ENCODE measurements around the gene TMEM167A. TPM values are rescaled to one million over a fixed set of nuclear protein-coding genes. Genes with fewer than 3 reads are reported as not detected.
A peak's percentile ranks its signal among the peaks of the same experiment; 100 is the strongest.

The TMEM167A gene, protein sequence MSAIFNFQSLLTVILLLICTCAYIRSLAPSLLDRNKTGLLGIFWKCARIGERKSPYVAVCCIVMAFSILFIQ
- total RNA-seq (2014; rRNA removed; shearing (Covaris generic)), result 76.5 and 104 TPM in 2 replicates

DNA sequence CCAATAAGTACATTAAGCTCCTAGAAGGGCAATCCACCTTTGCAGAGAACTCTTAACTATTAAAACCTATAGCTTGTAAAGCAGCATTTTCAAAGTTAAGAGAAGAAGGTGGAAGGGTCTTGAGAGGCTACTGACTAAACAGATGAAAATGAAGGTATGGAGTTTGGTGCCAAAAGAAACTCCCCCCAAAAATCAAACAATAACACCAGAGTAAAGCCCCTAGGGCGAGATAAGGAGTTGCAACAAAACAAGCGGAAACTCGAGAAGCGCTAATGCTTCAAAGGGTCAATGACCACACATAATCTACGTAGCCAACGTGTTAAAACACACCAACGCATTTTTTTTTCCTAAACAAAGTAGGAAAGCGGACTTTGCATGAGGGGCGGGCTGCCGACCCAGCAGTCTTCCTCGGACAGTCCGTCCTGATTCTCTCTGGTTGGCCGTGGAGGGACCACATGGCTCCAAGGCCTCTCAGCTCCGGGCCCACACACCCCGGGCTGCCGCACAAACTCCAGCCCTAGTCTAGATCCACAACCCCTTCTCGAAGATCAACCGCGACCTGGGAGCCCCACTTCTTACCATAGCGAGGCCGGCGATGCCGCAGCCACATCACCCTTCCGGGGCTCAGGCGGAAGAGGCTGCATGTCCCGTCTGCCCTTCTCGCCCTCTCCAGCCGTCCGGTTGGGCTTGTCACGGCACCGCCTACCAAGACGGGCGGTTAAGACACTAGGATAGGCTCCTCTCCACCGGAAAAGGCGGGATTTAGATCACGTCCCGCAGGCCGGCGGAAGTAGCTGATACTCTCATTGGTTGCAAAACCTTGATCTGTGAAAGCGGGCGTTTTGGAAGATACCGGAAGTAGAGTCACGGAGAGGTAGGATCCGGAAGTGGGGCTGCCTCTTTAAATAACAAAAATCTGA lies at the start of gene TMEM167A, which contains the start of gene XRCC4:
TSS of gene TMEM167A (minus strand) at position 653 of the 920 bp plus-strand sequence. CDS start at position 582, 71 bp downstream.
TSS of gene XRCC4 (plus strand) at position 806 of the 920 bp plus-strand sequence. CDS start 27,373 bp downstream, outside the sequence.
- Histone ChIP-seq H3K27me3 (ENCODE audit: control insufficient read depth, insufficient read depth, low read length) (no peaks in the 10 kb centered on the region), H3K4me3 (ENCODE audit: insufficient read depth, low read depth, low read length) (peak within 1 kb of the TSS; percentile 67), H3K36me3 (replicated peaks; ENCODE audit: control insufficient read depth, insufficient read depth, low read length) (no peaks in the 10 kb centered on the region)
- DNase-seq, result peak; percentile 82

DNA sequence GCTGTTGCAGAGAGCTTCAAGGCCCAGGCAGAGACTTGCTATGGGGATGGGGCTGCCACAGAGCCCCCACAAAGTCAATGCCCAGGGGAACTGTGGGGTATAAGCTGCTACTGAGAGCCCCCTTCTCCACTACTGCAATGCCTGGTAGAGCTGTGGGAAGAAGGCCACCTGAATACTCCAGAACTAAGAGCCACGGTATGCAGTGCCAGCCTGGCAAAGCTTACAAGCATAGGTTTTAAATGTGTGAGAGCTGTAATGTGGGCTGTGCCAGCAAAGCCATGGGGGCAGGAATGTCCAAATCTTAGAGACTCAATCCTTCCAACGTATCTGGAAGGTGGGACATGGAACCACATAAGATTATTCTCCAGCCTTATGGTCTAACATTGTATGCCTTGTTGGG lies 49.3 kb upstream of the TMEM167A start:
- no peak for DNase-seq
- Histone ChIP-seq H3K36me3 (replicated peaks; ENCODE audit: control insufficient read depth, insufficient read depth, low read length) (no peaks in the 10 kb centered on the region), H3K4me3 (ENCODE audit: insufficient read depth, low read depth, low read length) (no peak overlapping the region), H3K27me3 (ENCODE audit: control insufficient read depth, insufficient read depth, low read length) (no peaks in the 10 kb centered on the region)

DNA sequence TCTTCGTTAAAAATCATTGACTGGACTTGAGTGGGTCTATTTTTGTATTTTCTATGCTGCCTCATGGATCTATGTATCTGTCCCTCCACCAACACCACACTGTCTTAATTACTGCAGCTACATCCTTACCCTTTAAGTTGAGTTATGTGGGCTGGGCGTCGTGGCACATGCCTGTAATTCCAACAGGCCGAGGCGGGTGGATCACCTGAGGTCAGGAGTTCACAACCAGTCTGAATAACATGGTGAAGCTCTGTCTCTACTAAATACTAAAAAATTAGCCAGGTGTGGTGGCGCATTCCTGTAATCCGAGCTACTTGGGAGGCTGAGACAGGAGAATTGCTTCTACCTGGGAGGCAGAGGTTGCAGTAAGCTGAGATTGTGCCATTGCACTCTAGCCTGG lies 48.4 kb upstream of the TMEM167A start:
- no peaks in the 10 kb centered on the region for H3K27me3 ChIP-seq (ENCODE audit: control insufficient read depth, insufficient read depth, low read length)
- H3K4me3 ChIP-seq (ENCODE audit: insufficient read depth, low read depth, low read length), result no peak overlapping the region
- DNase-seq, result no peak
- no peaks in the 10 kb centered on the region for H3K36me3 ChIP-seq (replicated peaks; ENCODE audit: control insufficient read depth, insufficient read depth, low read length)

DNA sequence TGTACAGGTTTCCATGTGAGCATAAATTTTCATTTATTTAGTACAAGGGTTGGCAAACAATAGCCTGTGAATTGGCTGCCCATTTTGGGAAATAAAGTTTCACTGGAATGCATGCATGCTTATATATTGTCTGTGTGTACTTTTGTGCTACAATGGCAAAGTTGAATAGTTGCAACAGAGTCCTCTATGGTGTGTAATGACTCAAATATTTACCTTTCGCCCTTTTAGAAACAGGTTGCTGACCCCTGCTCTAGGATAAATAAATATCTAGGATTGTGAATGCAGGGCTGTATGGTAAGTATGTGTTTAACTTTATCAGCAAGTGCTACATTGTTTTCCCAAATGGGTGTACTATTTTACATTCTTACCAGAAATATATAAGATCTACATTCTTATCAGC lies 47.4 kb upstream of the TMEM167A start:
- no peak for DNase-seq
- no peaks in the 10 kb centered on the region for H3K36me3 ChIP-seq (replicated peaks; ENCODE audit: control insufficient read depth, insufficient read depth, low read length)
- no peak overlapping the region for H3K4me3 ChIP-seq (ENCODE audit: insufficient read depth, low read depth, low read length)
- H3K27me3 ChIP-seq (ENCODE audit: control insufficient read depth, insufficient read depth, low read length), result no peaks in the 10 kb centered on the region

DNA sequence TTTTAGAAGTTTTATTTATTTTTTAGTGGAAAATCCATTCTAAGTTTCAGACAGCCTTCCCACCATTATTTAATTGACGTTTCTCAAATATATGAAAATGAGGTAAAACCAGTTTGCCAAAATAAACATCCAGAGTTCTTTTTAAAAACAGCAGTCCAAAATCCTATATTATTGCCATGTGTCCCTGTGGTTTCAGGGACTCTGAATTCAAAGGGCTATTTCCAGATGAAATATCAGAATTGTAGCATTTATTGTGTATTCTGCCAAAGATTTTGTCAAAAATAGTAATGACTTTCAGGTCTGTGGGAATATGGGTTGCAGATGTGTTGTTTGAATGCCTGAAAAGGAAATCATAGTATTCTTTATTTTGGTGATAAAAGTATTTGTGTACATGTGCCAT lies 41.8 kb upstream of the TMEM167A start:
- no peaks in the 10 kb centered on the region for H3K36me3 ChIP-seq (replicated peaks; ENCODE audit: control insufficient read depth, insufficient read depth, low read length)
- no peak for DNase-seq
- no peaks in the 10 kb centered on the region for H3K27me3 ChIP-seq (ENCODE audit: control insufficient read depth, insufficient read depth, low read length)
- H3K4me3 ChIP-seq (ENCODE audit: insufficient read depth, low read depth, low read length), result no peak overlapping the region

DNA sequence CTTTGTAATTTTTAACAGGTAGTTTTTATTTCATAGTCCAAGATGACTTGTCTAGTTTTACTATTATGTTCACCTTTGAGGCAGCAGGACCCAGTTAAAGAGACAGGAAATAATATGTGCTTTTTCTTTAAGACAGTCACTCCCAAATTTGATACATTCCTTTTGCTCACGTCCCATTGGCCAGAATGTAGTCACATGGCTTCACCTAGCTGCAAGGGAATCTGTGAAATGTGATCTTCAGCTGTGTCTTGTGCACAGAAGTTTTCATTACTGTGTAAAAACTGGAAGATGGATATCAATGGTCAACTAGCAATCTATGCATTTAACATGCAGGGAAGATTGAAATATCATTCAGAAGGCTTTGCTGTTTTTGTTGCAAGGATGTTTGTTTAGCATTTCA lies 41.3 kb upstream of the TMEM167A start:
- DNase-seq, result no peak
- Histone ChIP-seq H3K4me3 (ENCODE audit: insufficient read depth, low read depth, low read length) (no peak overlapping the region), H3K36me3 (replicated peaks; ENCODE audit: control insufficient read depth, insufficient read depth, low read length) (no peaks in the 10 kb centered on the region), H3K27me3 (ENCODE audit: control insufficient read depth, insufficient read depth, low read length) (no peaks in the 10 kb centered on the region)

DNA sequence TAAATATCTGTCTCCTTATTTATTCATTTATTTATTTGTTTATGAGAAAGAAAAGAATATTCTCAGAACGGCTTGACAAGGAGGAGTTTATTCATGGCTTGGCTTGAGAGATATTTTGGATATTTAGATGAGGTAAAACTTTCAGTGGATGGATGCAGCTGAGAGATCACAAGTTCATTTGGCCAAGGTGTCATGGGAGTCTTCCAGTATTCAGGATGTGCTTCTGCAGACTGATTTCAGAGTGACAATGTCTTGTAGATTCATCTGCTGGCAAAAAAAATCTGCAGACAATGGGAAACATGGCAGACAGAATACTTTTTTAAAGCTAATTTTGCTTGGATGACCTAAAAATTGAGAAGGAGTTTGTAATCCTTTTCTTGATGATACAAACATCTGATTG lies 38.6 kb upstream of the TMEM167A start:
- H3K4me3 ChIP-seq (ENCODE audit: insufficient read depth, low read depth, low read length), result no peak overlapping the region
- H3K27me3 ChIP-seq (ENCODE audit: control insufficient read depth, insufficient read depth, low read length), result no peaks in the 10 kb centered on the region
- no peak for DNase-seq
- H3K36me3 ChIP-seq (replicated peaks; ENCODE audit: control insufficient read depth, insufficient read depth, low read length), result no peaks in the 10 kb centered on the region

DNA sequence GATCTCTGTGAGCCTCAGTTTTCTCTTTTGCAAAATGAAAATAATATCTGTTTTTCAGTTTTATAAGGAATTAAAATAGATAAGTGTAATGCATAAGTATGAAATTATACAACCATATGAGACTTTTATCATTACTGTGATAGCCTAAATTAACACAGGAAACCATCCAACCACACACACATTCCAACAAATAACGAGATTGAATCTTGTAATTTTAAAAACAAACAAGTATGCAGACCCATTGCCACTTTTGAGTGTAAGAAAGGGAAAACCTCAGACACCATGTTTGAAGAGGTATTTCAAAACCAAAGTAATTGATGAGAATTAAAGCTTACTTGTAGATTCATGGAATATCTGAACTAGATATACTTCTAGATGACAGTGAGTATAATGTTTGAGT lies 32.2 kb upstream of the TMEM167A start:
- Histone ChIP-seq H3K27me3 (ENCODE audit: control insufficient read depth, insufficient read depth, low read length) (no peaks in the 10 kb centered on the region), H3K4me3 (ENCODE audit: insufficient read depth, low read depth, low read length) (no peak overlapping the region), H3K36me3 (replicated peaks; ENCODE audit: control insufficient read depth, insufficient read depth, low read length) (no peaks in the 10 kb centered on the region; the same call in 1 of the 2 replicates)
- DNase-seq, result no peak

DNA sequence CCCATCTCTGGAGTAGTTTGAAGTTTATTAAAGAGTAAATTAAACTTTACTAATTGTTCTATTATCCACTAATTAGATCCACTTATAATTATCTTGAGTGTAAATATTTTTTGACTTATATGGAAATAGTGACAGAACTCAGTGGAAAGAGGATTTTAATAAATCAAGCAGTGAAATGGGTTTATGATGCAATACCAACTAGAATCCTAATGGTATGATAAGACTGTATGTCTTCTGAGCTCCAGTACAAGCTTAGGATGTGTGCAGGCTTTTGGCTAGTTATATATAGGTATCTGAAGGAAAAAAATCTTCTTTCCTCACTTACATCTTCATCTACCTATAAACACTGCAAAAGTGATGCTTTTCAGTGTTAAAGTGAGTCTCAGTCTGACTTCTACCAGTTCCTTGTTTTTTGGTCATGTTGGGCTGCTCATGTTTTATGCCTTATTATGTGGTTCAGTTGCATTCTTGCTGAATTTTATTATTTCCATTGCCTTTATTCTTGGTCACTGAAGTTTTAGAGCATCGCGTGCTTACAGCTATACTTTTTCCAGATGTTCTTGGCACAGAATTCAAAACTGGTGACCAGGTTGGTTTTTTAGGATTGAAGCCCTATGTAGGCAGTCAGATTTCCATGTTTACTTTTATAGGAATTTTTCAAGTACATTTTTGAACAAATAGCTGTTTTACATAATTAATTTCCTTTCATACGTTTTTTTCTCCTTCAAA lies 30.7 kb upstream of the TMEM167A start:
- no peaks in the 10 kb centered on the region; the same call in 1 of the 2 replicates for H3K36me3 ChIP-seq (replicated peaks; ENCODE audit: control insufficient read depth, insufficient read depth, low read length)
- H3K27me3 ChIP-seq (ENCODE audit: control insufficient read depth, insufficient read depth, low read length), result no peaks in the 10 kb centered on the region
- DNase-seq, result no peak
- no peak overlapping the region for H3K4me3 ChIP-seq (ENCODE audit: insufficient read depth, low read depth, low read length)

DNA sequence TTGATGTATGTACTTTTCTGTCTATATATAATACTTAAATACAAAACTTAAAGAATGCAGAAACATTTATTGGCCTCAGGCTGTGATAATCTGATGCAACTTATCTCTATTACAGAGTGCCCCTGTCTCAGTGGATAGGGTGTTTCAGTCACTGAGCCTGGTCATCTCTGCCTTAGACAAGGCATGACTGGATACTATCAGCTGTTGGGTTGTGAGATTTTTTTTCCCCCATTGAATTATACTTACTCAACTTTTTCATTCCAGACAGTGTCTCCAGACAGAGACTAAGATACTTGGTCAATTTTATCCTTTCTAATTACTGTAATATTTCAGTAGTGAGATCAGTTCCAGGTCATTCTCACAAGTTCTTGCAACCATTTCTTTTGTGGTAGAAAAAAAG lies 26.8 kb upstream of the TMEM167A start:
- H3K4me3 ChIP-seq (ENCODE audit: insufficient read depth, low read depth, low read length), result no peak overlapping the region
- no peaks in the 10 kb centered on the region for H3K27me3 ChIP-seq (ENCODE audit: control insufficient read depth, insufficient read depth, low read length)
- DNase-seq, result no peak
- no peaks in the 10 kb centered on the region for H3K36me3 ChIP-seq (replicated peaks; ENCODE audit: control insufficient read depth, insufficient read depth, low read length)

DNA sequence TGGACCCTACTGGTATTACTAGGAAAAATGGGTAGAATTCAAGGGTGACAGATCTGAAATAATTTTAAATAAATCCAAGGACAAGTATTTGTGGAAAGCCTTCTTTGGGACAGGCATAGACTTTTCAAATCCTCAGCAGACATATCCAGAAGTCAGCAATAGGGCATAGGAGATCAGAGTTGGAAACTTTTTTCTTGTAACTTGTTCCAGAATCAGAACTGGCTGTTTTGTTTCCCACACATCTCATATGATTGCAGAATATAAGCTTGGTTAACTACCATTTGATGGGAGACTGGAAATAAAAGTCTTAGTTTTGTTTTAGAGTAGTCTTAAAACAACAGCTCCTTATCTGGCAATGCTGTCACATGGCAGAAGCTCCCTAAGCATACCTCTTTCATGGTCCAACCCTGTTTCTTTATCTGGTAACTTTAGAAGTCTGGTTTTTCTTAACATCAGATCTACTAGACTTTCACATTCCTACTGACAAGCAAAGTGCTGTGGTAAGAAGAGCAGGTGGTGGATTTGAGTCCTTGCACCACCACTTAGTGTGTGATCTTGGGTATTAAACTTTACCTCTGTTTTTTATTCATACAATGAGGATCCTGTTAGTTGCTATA lies 25.3 kb upstream of the TMEM167A start:
- no peaks in the 10 kb centered on the region for H3K27me3 ChIP-seq (ENCODE audit: control insufficient read depth, insufficient read depth, low read length)
- H3K36me3 ChIP-seq (replicated peaks; ENCODE audit: control insufficient read depth, insufficient read depth, low read length), result no peaks in the 10 kb centered on the region
- H3K4me3 ChIP-seq (ENCODE audit: insufficient read depth, low read depth, low read length), result no peak overlapping the region
- no peak for DNase-seq

DNA sequence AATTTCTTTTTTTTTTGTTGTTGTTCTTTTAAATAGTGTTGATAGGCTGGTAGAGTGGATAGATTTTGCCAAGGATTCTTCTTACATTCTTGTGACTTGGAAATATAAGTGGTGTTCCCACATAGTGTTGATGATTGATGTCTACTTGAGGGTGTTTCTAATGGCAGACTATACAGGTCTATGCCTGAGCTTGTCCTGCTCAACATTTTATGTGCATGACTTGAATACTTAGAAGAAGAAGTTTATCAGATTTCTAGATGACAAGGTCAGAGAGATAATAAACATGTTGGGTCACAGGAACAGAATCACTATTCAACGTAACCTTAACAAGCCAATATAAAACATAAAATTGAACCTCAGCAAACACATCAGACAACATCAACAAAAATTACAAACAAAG lies 24.3 kb upstream of the TMEM167A start:
- DNase-seq, result no peak

DNA sequence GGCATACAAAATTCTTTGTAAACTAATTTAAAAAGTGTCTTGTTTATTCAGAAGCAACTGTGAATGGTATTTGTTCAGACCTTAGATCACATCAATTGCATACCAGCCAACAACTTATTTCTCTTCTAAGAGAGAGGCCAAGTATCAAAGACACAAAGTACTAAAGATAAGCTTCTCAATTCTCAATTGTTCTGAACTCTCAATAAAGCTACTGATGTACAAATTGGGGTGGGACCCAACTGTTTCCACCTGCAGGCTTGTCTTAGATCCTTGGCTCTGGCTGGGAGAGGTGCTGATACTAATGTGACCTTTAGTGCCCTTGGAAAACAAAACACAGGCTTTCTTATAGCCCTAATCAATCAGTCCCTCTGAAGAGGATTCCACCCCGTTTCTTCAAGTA lies 22.3 kb upstream of the TMEM167A start:
- Histone ChIP-seq H3K36me3 (replicated peaks; ENCODE audit: control insufficient read depth, insufficient read depth, low read length) (no peaks in the 10 kb centered on the region), H3K27me3 (ENCODE audit: control insufficient read depth, insufficient read depth, low read length) (no peaks in the 10 kb centered on the region), H3K4me3 (ENCODE audit: insufficient read depth, low read depth, low read length) (no peak overlapping the region)
- DNase-seq, result peak; percentile 9

More for the DNA sequence above, 24.3 kb upstream of the TMEM167A start:
- Histone ChIP-seq H3K4me3 (ENCODE audit: insufficient read depth, low read depth, low read length) (no peak overlapping the region), H3K36me3 (replicated peaks; ENCODE audit: control insufficient read depth, insufficient read depth, low read length) (no peaks in the 10 kb centered on the region), H3K27me3 (ENCODE audit: control insufficient read depth, insufficient read depth, low read length) (no peaks in the 10 kb centered on the region)

DNA sequence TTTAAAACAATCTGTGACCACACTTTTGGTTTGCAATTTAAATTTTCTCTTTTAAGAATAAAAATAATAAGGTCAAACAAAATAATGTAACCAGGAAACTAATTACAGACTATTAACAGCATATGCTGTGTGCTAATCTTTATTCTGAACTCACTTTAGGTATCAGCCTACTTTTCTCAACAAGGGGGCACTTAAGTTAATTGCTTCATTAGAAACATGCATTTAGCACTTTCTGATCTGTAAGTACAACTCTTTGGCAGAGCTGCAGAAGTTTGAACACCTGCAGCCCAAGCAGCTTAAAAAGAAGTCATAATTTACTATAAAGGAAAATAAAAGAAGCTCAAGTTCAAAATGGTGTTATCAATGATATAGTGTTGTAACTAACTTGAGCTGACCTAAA lies 21.8 kb upstream of the TMEM167A start:
- H3K4me3 ChIP-seq (ENCODE audit: insufficient read depth, low read depth, low read length), result no peak overlapping the region
- H3K36me3 ChIP-seq (replicated peaks; ENCODE audit: control insufficient read depth, insufficient read depth, low read length), result no peaks in the 10 kb centered on the region
- no peak for DNase-seq
- no peaks in the 10 kb centered on the region for H3K27me3 ChIP-seq (ENCODE audit: control insufficient read depth, insufficient read depth, low read length)

Data from H7 (cell line).